Endodermal cell (in vitro differentiated cells): ENCODE measurements around the gene DOCK9. TPM values are rescaled to one million over a fixed set of nuclear protein-coding genes. Genes with fewer than 3 reads are reported as not detected.
A peak's percentile ranks its signal among the peaks of the same experiment; 100 is the strongest.

ENCODE experiments used
- DNase-seq: peaks from one replicate; pipeline ENCODE4 v3.0.0-alpha.2; 2017
- H3K27ac ChIP-seq: 2 replicates; pipeline ENCODE4 v1.5.1; 2013; ENCODE audit warnings: mild to moderate bottlenecking, low read depth, low read length, moderate library complexity
- H3K27me3 ChIP-seq: 2 replicates; pipeline ENCODE4 v1.6.1; 2013; ENCODE audit warnings: mild to moderate bottlenecking, low read length, moderate library complexity; ENCODE audit not compliant: insufficient read depth, control insufficient read depth, poor library complexity, severe bottlenecking
- H3K36me3 ChIP-seq: 2 replicates; pipeline ENCODE4 v1.7.0; 2013; ENCODE audit warnings: mild to moderate bottlenecking, low read length, moderate library complexity; ENCODE audit not compliant: control insufficient read depth, insufficient read depth
- H3K4me1 ChIP-seq: one replicate; pipeline ENCODE4 v1.7.0; 2013; ENCODE audit warnings: low read length; ENCODE audit not compliant: control insufficient read depth, insufficient read depth
- H3K4me3 ChIP-seq: 2 replicates; pipeline ENCODE4 v1.5.1; 2013; ENCODE audit warnings: mild to moderate bottlenecking, low read length, moderate library complexity
- H3K9ac ChIP-seq: 2 replicates; pipeline ENCODE4 v1.6.1; 2013; ENCODE audit warnings: mild to moderate bottlenecking, low read length, moderate library complexity; ENCODE audit not compliant: poor library complexity, severe bottlenecking; ENCODE audit errors: extremely low read depth
- H3K9me3 ChIP-seq: 2 replicates; pipeline ENCODE4 v1.6.1; 2013; ENCODE audit warnings: mild to moderate bottlenecking, low read length, moderate library complexity; ENCODE audit not compliant: control insufficient read depth
- H3K27ac Mint-ChIP-seq: 2 replicates; pipeline ENCODE4 v1.8.0; 2020; ENCODE audit warnings: mixed read lengths
- H3K27me3 Mint-ChIP-seq: 2 replicates; pipeline ENCODE4 v1.8.0; 2021; ENCODE audit warnings: mild to moderate bottlenecking, mixed read lengths; ENCODE audit not compliant: insufficient read depth
- H3K36me3 Mint-ChIP-seq: 2 replicates; pipeline ENCODE4 v1.8.0; 2020; ENCODE audit warnings: low read depth, mixed read lengths
- H3K4me1 Mint-ChIP-seq: 2 replicates; pipeline ENCODE4 v1.8.0; 2020; ENCODE audit warnings: mixed read lengths
- H3K4me3 Mint-ChIP-seq: 2 replicates; pipeline ENCODE4 v1.8.0; 2020; ENCODE audit warnings: mild to moderate bottlenecking, moderate library complexity, mixed read lengths
- H3K9me3 Mint-ChIP-seq: 2 replicates; pipeline ENCODE4 v1.8.0; 2020; ENCODE audit warnings: mild to moderate bottlenecking, mixed read lengths
- WGBS, 2 experiments: methylation state at CpG; one replicate each; pipeline versions ENCODE4 v1.1.5 to v1.1.7; 2013; ENCODE audit warnings: missing lambda C conversion rate in 2 of 2, mixed read lengths in 1 of 2; ENCODE audit not compliant: insufficient coverage in 1 of 2, insufficient read length in 1 of 2; 5-methylcytosine and 5-hydroxymethylcytosine counted together
- total RNA-seq, 2 donors: library from RNA; stranded (reverse); fragmentation: NEBNext Ultra II Directional in 1 of 2; extraction: Animal tissue kit (Norgen Biotek cat#: 25700) in 1 of 2; gene quantifications; 2 replicates in 1 of 2; 3 replicates in 1 of 2; pipeline ENCODE4 v1.2.1, GENCODE V29; 2021
- TF ChIP-seq, protein P1 (sequence below): fragments of 200-600 bp; sonication (generic); conservative IDR thresholded peaks from 2 replicates; pipeline ENCODE4 v1.5.0; 2021; ENCODE audit warnings: antibody characterized with exemption, mild to moderate bottlenecking

The DOCK9 gene
- total RNA-seq, 2 donors from 2014 or later, result 15.6 to 22.5 TPM

DNA sequence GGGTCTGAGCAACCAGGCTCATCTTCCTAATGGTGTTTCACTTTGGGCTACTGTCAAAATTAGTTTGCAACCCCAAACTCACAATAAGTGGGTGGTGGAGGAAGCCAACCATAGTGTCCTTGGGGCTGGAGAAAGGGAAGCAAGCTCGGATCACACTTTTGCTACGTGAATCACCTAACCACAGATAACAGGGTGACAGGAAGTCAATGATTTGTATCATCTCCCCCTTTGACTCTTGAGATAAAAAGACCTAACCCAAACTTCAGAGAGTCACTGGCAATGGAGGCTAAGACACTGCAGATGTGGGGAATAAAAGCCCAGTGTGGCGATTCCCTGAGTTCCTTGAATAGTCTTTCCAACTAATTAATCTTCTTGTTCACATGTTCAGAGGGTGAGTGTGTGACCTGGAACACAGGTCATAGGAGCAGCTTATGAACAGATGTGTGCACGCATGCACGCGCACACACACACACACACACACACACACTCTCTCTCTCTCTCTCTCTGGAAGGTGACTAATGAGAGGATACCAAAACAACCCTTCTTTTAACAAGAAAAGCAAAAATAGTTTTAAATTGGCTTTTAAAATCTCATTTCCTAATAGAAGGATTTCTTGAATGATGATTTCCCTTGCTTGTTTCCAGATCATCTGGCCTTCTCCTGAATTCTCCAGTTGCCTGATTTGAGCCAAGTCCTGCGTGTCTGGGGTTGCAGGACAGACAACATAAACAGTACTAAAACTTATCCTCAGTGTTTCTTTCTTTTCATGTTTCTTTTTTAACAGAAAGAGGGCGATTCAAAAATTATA lies 21.2 kb upstream of the DOCK9 start:
- H3K27me3 Mint-ChIP-seq, result peaks cover 3% of the 10 kb centered on the region
- no peak overlapping the region for H3K4me3 ChIP-seq
- H3K9me3 ChIP-seq, result no peaks in the 10 kb centered on the region
- H3K27ac Mint-ChIP-seq, result no peak overlapping the region
- H3K36me3 Mint-ChIP-seq, result no peaks in the 10 kb centered on the region
- no peak overlapping the region for H3K27ac ChIP-seq
- no peak overlapping the region for H3K4me3 Mint-ChIP-seq
- H3K4me1 Mint-ChIP-seq, result peaks cover 40% of the 10 kb centered on the region
- H3K9me3 Mint-ChIP-seq, result no peaks in the 10 kb centered on the region
- TF ChIP-seq, protein P1, sequence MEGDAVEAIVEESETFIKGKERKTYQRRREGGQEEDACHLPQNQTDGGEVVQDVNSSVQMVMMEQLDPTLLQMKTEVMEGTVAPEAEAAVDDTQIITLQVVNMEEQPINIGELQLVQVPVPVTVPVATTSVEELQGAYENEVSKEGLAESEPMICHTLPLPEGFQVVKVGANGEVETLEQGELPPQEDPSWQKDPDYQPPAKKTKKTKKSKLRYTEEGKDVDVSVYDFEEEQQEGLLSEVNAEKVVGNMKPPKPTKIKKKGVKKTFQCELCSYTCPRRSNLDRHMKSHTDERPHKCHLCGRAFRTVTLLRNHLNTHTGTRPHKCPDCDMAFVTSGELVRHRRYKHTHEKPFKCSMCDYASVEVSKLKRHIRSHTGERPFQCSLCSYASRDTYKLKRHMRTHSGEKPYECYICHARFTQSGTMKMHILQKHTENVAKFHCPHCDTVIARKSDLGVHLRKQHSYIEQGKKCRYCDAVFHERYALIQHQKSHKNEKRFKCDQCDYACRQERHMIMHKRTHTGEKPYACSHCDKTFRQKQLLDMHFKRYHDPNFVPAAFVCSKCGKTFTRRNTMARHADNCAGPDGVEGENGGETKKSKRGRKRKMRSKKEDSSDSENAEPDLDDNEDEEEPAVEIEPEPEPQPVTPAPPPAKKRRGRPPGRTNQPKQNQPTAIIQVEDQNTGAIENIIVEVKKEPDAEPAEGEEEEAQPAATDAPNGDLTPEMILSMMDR, result no peak
- H3K4me1 ChIP-seq, result peaks cover 5% of the 10 kb centered on the region
- peak; percentile 21 for DNase-seq
- no peaks in the 10 kb centered on the region for H3K27me3 ChIP-seq
- no peaks in the 10 kb centered on the region for H3K36me3 ChIP-seq
- WGBS, 2 experiments, result 90 to 100% methylated on average over 2 to 8 of the region's 8 CpGs
- no peak overlapping the region for H3K9ac ChIP-seq

GRCh38 chr13:98997738-98998641 lies 20.1 kb upstream of the DOCK9 start:
- WGBS, 2 experiments, result 90 to 91% methylated on average over 6 to 9 of the region's 9 CpGs
- Mint-ChIP-seq H3K4me1 (peaks cover 37% of the 10 kb centered on the region), H3K9me3 (no peaks in the 10 kb centered on the region), H3K36me3 (no peaks in the 10 kb centered on the region), H3K27me3 (peaks cover 3% of the 10 kb centered on the region), H3K4me3 (no peak overlapping the region), H3K27ac (no peak overlapping the region)
- H3K27ac ChIP-seq, result no peak overlapping the region
- no peaks in the 10 kb centered on the region for H3K36me3 ChIP-seq
- H3K4me1 ChIP-seq, result peaks cover 5% of the 10 kb centered on the region
- no peaks in the 10 kb centered on the region for H3K9me3 ChIP-seq
- peak; percentile 30 for DNase-seq
- no peaks in the 10 kb centered on the region for H3K27me3 ChIP-seq
- H3K4me3 ChIP-seq, result no peak overlapping the region
- no peak overlapping the region for H3K9ac ChIP-seq
- TF ChIP-seq, protein P1, result no peak

GRCh38 chr13:98997011-98997730 lies 19.3 kb upstream of the DOCK9 start:
- Mint-ChIP-seq H3K27me3 (no peaks in the 10 kb centered on the region), H3K4me1 (peaks cover 31% of the 10 kb centered on the region), H3K4me3 (no peak overlapping the region), H3K36me3 (no peaks in the 10 kb centered on the region), H3K9me3 (no peaks in the 10 kb centered on the region), H3K27ac (no peak overlapping the region)
- H3K4me1 ChIP-seq, result peaks cover 5% of the 10 kb centered on the region
- TF ChIP-seq, protein P1, result no peak
- no peak overlapping the region for H3K9ac ChIP-seq
- H3K27me3 ChIP-seq, result no peaks in the 10 kb centered on the region
- H3K9me3 ChIP-seq, result no peaks in the 10 kb centered on the region
- WGBS, 2 experiments, result 92 to 96% methylated on average over 11 of the region's 11 CpGs
- peak; percentile 38 for DNase-seq
- H3K36me3 ChIP-seq, result no peaks in the 10 kb centered on the region
- no peak overlapping the region for H3K4me3 ChIP-seq
- no peak overlapping the region for H3K27ac ChIP-seq
